Measurements from ENCODE around the gene ATP6V0B.

Gene ATP6V0B

DNA sequence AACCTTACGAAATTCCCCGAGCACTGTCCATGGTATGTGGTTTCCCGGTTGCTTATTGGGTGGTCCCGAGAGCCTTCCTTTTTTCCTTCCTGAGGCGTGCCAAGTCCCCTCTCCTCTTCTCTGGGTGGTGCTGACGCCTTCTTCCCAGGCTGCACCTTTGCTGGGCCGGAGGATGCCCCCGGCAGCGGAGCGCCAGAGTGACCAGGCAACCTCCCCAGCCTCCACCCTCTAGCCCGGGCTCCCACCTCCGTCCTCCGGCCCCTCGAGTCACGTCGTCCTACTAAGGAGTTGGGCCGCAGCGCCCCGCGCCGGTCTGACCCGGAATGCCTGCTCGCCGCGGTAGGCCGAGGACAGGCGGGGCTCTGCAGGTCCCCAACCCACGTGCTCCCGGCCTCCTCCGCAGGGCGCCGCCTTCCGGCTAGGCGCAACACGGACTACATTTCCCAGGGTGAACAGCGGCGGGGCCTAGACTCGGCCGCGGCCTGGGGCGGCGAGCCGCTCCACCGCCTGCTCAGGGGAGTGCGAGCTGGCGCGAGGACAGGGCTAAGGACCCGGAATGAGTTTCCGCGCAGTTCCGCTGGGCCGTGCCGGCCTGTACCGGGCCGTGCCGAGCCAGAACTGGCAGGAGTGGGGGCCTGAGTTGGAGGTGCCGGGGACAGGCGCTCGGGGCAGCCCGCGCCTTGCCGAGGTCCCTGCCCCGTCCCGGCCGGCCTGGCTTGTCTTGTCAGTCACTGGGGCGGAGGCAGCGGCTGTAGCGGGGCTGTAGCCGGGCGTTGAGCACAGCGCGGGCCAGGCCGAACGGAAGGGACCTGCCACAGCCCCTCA is 28.3 kb upstream of the ATP6V0B start, which contains the start of gene IPO13:
Gene IPO13, plus strand, starts transcription at position 715 of the 825 bp plus-strand sequence. CDS start 651 bp downstream, outside the sequence.
- DNase-seq = peak; percentile 94

DNA sequence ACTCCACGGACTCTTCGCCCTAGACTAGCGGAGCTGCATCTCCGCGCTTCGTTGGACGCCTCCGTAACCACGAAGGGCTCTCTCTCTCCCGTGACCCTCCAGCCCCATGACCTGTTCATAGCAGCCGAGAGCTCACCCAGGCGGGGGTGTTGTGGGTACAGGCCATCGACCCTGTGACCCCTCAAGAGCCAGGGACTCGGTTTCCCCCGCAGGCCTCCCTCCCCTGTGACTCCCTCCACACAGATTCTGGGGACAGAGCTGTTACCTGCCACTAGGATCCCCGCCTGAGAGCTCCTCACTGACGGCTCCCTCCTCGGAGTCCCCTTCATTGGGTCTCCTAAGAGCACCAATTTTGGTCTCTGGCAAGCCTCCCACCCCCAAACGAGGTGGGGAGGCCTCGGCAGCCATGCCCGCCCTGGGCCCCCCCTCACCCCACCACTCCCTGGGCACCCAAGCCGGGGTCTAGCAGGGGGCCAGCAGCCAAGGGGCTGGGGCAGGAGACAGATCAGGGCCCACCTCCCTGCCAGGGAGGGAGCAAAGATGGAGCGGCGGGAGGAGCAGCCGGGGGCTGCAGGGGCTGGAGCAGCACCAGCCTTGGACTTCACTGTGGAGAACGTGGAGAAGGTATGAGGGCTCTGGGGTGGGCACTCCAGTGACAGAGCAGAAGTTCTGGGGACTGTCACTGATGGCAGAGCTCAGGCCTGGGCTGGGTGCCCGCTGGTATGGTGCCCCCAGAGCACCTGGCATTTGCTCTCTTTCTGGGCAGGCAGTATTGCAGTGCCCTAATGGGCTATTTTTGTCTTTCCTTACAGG is 27.5 kb upstream of the ATP6V0B start:
- peak; percentile 4 for DNase-seq

- DNase-seq = no peak
These were observed 26.8 kb upstream of the ATP6V0B start for GRCh38 chr1:43947874-43948437.

DNA sequence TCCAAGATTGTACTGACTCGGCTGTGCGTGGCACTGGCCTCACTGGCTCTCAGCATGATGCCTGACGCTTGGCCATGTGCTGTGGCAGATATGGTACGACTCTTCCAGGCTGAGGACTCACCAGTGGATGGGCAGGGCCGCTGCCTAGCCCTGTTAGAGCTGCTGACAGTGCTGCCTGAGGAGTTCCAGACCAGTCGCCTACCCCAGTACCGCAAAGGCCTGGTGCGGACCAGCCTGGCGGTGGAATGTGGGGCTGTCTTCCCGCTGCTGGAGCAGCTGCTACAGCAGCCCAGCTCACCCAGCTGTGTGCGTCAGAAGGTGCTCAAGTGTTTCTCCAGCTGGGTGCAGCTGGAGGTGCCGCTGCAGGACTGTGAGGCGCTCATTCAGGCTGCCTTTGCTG is 25.1 kb upstream of the ATP6V0B start:
- DNase-seq = no peak

DNA sequence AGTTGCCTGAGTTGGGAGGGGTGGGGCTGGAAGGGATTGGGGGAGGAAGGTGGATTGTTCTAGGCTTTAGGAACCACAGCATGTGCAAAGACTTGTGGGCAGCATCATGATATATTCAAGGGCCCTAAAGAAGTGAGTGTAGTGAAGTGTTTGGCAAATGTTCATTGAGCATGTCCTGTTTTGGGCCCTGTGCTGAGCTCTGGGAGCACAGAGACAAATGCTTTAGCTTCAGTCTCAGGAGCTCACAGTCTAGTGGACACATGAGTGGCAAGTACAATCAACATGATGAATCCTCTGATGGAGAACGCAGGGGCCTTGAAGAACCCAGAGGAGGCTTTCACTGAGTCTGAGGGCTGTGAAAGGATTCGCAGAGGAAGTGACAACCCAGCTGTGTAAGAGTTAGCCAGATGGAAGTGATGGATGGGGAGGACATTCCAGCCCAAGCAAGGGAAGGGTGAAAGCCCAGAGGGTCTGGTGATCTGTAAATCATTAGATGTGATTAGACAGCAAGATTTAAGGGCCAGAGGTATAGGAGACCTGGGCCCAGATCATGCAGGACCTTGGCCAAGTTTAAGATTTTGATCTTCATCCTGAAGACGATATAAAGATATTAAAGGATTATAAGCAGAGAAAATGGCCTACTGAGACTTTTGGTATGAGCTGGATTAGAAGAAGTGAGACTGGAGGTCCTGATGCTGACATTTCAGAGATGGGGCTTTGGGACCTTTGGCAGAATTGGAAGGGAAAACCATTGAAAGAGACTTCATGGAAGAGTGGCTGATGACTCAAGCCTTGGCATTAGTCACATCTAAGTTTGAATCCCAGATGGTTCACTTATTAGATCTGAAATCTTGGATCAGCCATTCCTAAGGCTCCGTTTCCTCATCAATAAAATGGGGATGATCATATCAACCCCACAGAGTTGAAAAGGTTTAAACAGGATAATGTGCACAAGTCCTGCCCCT is 23.5 kb upstream of the ATP6V0B start:
- DNase-seq = no peak

- DNase-seq = no peak
These were observed 21.9 kb upstream of the ATP6V0B start for GRCh38 chr1:43952731-43953346.

DNA sequence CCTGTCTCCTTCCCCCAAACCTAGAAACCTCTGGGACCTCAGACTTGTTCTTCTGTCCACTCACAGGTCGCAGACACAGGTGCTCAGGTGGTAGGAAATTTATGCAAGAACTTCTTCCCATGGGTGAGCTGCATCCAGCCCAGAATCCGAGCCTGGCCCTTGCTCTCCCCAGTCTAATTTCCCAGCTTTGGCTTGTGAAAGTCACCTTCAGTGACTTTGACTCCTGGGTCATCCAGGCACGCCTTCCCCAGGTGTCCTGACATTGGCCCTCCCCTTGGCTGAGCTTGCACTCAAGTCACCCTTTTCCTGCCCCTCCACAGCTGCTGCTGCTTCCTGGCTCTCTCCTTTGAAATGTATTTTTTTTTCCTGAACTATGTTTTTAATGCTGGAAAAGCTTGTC is 21.4 kb upstream of the ATP6V0B start:
- no peak for DNase-seq

DNA sequence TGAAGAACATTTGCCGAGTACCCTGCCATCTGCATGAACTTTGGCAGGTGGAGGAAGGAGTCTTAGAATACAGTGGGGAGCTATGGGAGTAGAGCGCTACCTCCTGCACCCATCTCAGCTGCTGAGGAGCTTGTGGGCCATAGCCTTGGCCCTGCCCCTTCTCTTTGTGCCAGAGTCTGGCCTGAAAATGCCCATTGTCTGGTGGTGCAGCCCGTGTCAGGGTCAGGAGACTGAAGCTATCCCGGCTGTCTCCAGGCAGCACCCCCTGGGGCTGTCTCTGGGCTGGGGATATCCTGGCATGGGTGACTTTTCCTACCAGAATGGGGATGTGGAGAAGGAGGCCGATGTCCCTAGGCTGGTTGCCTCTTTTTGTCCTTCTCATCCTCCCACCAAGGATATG is 20.7 kb upstream of the ATP6V0B start:
- no peak for DNase-seq

GRCh38 chr1:43956234-43956633 is 18.5 kb upstream of the ATP6V0B start:
- DNase-seq = no peak

DNA sequence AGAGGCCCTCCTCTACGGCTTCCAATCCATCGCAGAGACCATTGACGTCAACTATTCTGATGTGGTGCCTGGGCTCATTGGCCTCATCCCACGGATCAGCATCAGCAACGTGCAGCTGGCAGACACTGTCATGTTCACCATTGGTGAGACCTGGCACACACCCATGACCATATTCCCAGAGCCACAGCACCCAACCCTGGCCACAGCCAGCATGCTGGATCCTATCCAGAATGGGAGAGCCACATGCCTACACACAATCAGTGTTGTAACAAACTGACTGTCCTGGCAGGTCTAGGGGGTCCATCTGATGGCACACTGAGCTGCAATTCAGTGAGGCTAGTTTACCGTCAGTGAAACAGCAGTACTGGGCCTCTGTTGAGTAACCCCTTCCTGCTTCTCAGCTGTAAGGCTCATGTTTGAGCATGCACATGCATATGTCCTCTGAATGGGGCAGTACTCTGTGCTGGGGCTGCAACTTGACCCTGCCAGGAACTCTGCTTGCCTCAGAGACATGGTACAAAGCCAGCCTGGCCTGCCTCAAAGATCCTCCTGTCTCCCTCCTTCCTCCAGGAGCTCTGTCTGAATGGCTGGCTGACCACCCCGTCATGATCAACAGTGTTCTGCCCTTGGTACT is 17.2 kb upstream of the ATP6V0B start:
- no peak for DNase-seq

- no peak for DNase-seq
These were observed 16.2 kb upstream of the ATP6V0B start for GRCh38 chr1:43958351-43959255.

DNA sequence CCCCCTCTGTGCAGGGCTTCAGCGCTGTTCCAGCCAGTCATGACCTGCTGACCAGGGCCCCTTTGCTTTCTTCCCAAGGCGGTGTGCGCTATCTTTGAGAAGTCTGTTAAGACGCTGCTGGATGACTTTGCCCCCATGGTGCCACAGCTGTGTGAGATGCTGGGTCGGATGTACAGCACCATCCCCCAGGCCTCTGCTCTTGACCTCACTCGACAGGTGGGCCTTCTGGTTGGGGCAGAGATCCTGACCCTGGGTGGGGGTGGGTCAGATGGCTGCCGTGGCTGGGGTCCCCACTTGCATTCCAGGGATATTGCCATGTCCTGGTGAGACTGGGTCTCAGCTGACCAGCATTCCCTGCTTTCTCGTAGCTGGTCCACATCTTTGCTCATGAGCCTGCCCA is 14.0 kb upstream of the ATP6V0B start:
- no peak for DNase-seq

DNA sequence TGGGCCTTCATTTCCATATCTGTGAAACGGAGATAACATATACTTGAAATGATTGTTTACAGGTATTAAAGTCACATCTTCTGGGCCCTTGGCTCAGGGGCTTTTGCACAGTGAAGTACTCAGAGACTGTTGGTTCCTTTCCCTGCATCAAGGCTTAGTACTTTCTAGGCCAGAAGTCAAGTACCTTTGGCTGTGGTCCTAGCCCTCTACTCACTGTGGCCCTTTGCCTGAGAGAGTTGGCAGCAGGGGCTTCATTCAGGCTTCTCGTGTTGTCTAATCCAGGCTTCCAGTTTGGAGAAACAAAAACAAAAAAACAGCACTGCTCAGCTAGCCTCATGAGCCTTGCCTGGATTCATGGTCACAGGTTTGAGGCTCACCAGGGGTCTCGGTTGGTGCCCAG is 13.1 kb upstream of the ATP6V0B start:
- no peak for DNase-seq

GRCh38 chr1:43962324-43962723 is 12.4 kb upstream of the ATP6V0B start:
- DNase-seq = no peak

GRCh38 chr1:43963006-43963405 is 11.8 kb upstream of the ATP6V0B start:
- DNase-seq = no peak

DNA sequence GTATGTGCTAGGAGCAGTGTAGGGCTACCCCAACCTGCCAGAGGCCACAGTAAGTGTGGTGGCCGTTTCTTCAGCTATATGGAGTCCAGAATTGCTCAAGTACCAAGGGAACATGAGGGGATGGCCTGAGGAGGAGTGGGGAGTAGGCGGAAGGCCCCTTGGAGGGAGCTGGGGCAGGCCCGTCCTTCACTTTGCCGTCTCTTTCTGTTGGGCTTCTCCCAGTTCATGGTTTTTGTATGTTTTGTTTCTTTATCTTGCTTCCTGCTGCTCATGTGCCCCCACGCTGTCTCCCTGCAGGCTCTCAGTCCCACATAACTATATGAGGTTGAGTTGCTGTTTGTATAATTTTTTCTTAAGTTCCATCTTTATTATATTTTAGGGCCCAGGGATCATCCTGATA is 10.9 kb upstream of the ATP6V0B start:
- DNase-seq = no peak

DNA sequence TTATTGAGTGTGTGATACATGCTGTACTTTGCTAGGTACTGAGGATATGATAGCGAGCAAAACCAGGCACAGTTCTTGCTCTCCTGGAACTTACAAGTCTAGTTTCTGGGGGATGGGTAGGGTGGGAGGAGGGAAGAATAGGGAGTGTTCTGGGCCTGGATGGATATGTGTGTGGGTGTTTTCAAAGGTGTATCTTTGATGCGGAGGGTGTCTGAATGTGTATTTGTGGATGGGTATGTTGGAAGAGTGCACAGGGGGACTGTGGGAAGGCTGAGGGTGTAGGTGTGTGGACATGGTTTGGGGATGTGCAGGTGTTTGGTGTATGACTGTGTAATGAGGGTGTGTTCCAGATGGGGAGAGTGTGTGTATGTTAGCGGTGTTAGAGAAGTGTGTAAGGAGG is 9.4 kb upstream of the ATP6V0B start:
- DNase-seq = no peak

DNA sequence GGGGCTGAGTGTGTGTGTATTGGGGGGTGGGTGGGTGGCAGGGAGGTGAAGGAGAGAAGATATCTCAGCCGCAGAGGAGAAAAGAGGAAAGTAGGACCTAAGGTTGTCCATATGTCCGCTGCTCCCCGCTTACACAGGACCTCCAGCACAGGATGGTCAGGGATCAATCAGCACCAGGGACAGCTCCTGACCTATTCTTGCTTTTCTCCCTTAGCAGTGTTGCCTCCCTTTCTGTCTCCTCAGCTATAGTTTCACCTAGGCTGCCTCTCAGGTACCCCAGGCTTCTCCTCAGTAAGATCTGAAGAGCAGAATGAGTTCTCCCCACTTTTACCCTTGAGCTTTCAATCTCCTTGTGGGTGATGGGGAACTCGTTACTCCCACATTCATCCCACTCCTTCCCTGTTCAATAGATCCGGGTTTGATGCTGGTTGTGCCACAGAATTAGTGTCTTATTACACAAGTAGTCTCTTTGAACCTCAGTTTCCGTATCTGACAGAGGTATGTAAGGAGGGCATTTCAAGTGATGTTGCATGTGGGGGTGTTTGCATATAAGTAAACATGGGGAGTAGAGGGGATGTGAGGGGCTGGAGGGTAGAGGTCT is 6.3 kb upstream of the ATP6V0B start:
- no peak for DNase-seq

DNA sequence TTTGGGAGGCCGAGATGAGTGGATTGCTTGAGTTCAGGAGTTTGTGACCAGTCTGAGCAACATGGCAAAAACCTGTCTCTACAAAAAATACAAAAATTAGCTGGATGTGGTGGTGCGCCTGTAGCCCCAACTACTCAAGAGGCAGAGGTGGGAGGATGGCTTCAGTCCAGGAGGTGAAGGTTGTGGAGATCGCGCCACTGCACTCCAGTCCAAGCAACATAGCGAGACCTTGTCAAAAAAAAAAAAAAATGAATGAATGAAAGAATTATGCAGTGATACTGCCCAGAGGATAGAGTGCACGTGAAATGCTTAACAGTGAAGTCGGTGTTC is 5.4 kb upstream of the ATP6V0B start:
- no peak for DNase-seq

Measured in CD4-positive, alpha-beta T cell treated with Interleukin-4 for 4 hours (primary cell).